GM20000 (cell line): Measurements from ENCODE around the gene ENOX1.

ENCODE experiments used
- DNase-seq: peaks from one replicate; pipeline ENCODE4 v3.0.0; 2012; ENCODE audit warnings: low spot score
- CTCF ChIP-seq: IDR thresholded peaks from 2 replicates; pipeline ENCODE4 v1.5.1; 2012; ENCODE audit warnings: mild to moderate bottlenecking, control low read depth; ENCODE audit errors: extremely low read depth, missing control alignments

Gene ENOX1

GRCh38 chr13:43749503-43749902 is 37.3 kb downstream of the ENOX1 start:
- DNase-seq = no peak
- TF ChIP-seq CTCF = no peak

- DNase-seq = no peak
- TF ChIP-seq CTCF = no peak
Measured at GRCh38 chr13:43744261-43745031, 42.3 kb downstream of the ENOX1 start.

- no peak for DNase-seq
- no peak for TF ChIP-seq CTCF
Measured at GRCh38 chr13:43742911-43743310, 43.9 kb downstream of the ENOX1 start.

GRCh38 chr13:43737392-43737923 is 49.3 kb downstream of the ENOX1 start:
- no peak for TF ChIP-seq CTCF
- DNase-seq = no peak

- no peak for TF ChIP-seq CTCF
- DNase-seq = no peak
Measured at GRCh38 chr13:43732726-43733125, 54.0 kb downstream of the ENOX1 start.

- DNase-seq = no peak
- no peak for TF ChIP-seq CTCF
Measured at GRCh38 chr13:43731296-43731695, 55.5 kb downstream of the ENOX1 start.

GRCh38 chr13:43730642-43731041 is 56.1 kb downstream of the ENOX1 start:
- no peak for DNase-seq
- TF ChIP-seq CTCF = no peak
